Stimulated activated memory B cell treated with anti-CD40 and anti-IgM and Interleukin-4, amounts not matched to agents 10 μg/mL and 1 μg/mL and 100 μg/mL, for 72 hours (primary cell): ENCODE results near the gene SMIM44.

ENCODE experiments used
- ATAC-seq: fragments of 150-1000 bp; cut with Tn5 transposase; 2 replicates; pipeline ENCODE4 v1.10.0; 2021
- H3K27ac Mint-ChIP-seq: one replicate; pipeline ENCODE4 v1.8.0; 2022; ENCODE audit warnings: mild to moderate bottlenecking, mixed read lengths
- H3K27me3 Mint-ChIP-seq: one replicate; pipeline ENCODE4 v1.8.0; 2022; ENCODE audit warnings: mixed read lengths
- H3K36me3 Mint-ChIP-seq: one replicate; pipeline ENCODE4 v1.8.0; 2022; ENCODE audit warnings: mixed read lengths
- H3K4me1 Mint-ChIP-seq: one replicate; pipeline ENCODE4 v1.8.0; 2022; ENCODE audit warnings: mixed read lengths
- H3K4me3 Mint-ChIP-seq: one replicate; pipeline ENCODE4 v1.8.0; 2022; ENCODE audit warnings: mild to moderate bottlenecking, moderate library complexity, mixed read lengths
- H3K9me3 Mint-ChIP-seq: one replicate; pipeline ENCODE4 v1.8.0; 2022; ENCODE audit warnings: mixed read lengths

The SMIM44 gene

GRCh38 chr19:3522421-3523360 is 39.5 kb upstream of the SMIM44 start:
- no peaks in the 10 kb centered on the region for H3K27me3 Mint-ChIP-seq
- peaks cover 23% of the 10 kb centered on the region for H3K4me1 Mint-ChIP-seq
- no peaks in the 10 kb centered on the region for H3K9me3 Mint-ChIP-seq
- no peak overlapping the region for H3K4me3 Mint-ChIP-seq
- no peak for ATAC-seq
- H3K27ac Mint-ChIP-seq: no peak overlapping the region
- peaks cover 31% of the 10 kb centered on the region for H3K36me3 Mint-ChIP-seq

GRCh38 chr19:3521104-3521445 is 37.8 kb upstream of the SMIM44 start:
- Mint-ChIP-seq H3K36me3 (peaks cover 24% of the 10 kb centered on the region), H3K9me3 (no peaks in the 10 kb centered on the region), H3K27me3 (no peaks in the 10 kb centered on the region), H3K4me1 (peaks cover 35% of the 10 kb centered on the region), H3K4me3 (no peak overlapping the region), H3K27ac (no peak overlapping the region)
- no peak for ATAC-seq

GRCh38 chr19:3520166-3521103 is 37.2 kb upstream of the SMIM44 start:
- H3K27ac Mint-ChIP-seq: peak overlapping the region; percentile 66
- H3K4me1 Mint-ChIP-seq: peaks cover 42% of the 10 kb centered on the region
- no peak for ATAC-seq
- H3K36me3 Mint-ChIP-seq: peaks cover 24% of the 10 kb centered on the region
- H3K9me3 Mint-ChIP-seq: no peaks in the 10 kb centered on the region
- no peak overlapping the region for H3K4me3 Mint-ChIP-seq
- H3K27me3 Mint-ChIP-seq: no peaks in the 10 kb centered on the region

GRCh38 chr19:3519126-3519525 is 35.9 kb upstream of the SMIM44 start:
- no peak for ATAC-seq
- peak overlapping the region; percentile 66 for H3K27ac Mint-ChIP-seq
- H3K9me3 Mint-ChIP-seq: no peaks in the 10 kb centered on the region
- peaks cover 52% of the 10 kb centered on the region for H3K4me1 Mint-ChIP-seq
- H3K27me3 Mint-ChIP-seq: no peaks in the 10 kb centered on the region
- H3K4me3 Mint-ChIP-seq: no peak overlapping the region
- H3K36me3 Mint-ChIP-seq: peaks cover 26% of the 10 kb centered on the region

DNA sequence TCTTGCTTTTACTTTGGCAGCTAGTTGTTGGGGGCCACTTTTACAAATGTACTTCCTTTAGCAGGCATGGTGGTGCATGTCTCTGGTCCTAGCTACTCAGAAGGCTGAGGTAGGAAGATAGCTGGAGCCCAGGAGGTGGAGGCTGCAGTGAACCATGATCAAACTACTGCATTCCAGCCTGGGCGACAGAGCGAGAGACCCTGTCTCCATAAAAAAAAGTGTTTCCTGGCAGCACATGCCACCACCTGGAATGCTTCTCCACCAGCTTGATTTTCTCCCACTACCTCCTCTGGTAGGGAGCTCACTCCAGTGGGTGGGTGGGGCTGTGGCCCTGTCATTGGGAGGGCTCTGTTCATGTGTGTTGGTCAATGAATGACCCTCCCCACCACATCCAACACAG is 35.4 kb upstream of the SMIM44 start:
- Mint-ChIP-seq H3K4me1 (peaks cover 56% of the 10 kb centered on the region), H3K4me3 (no peak overlapping the region), H3K9me3 (no peaks in the 10 kb centered on the region), H3K27ac (peak overlapping the region; percentile 66), H3K36me3 (peaks cover 23% of the 10 kb centered on the region), H3K27me3 (no peaks in the 10 kb centered on the region)
- no peak for ATAC-seq

- Mint-ChIP-seq H3K9me3 (no peaks in the 10 kb centered on the region), H3K27ac (peak overlapping the region; percentile 66), H3K27me3 (no peaks in the 10 kb centered on the region), H3K4me3 (no peak overlapping the region), H3K4me1 (peaks cover 60% of the 10 kb centered on the region), H3K36me3 (peaks cover 19% of the 10 kb centered on the region)
- no peak for ATAC-seq
Observed at GRCh38 chr19:3518255-3518654, 35.0 kb upstream of the SMIM44 start.

DNA sequence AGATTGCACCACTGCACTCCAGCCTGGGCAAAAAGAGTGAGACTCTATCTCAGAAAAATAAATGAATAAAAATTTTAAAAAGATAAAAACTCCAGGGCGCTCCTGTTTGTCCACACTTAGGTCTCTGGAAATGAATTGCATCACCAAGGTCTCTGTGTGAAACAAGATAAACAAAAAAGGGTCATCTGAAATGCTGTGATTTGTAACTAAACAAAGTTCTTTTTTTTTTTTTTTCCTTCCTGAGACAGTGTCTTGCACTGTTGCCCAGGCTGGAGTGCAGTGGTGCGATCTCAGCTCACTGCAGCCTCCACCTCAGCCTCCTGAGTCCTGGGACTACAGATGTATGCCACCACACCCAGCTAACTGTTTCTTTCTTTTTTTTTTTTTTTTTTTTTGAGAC is 34.4 kb upstream of the SMIM44 start:
- no peak overlapping the region for H3K4me3 Mint-ChIP-seq
- no peaks in the 10 kb centered on the region for H3K27me3 Mint-ChIP-seq
- no peak for ATAC-seq
- H3K4me1 Mint-ChIP-seq: peaks cover 60% of the 10 kb centered on the region
- H3K9me3 Mint-ChIP-seq: no peaks in the 10 kb centered on the region
- H3K36me3 Mint-ChIP-seq: peaks cover 18% of the 10 kb centered on the region
- H3K27ac Mint-ChIP-seq: no peak overlapping the region

GRCh38 chr19:3516675-3517207 is 33.5 kb upstream of the SMIM44 start:
- Mint-ChIP-seq H3K36me3 (peaks cover 13% of the 10 kb centered on the region), H3K27me3 (no peaks in the 10 kb centered on the region), H3K4me3 (peak overlapping the region; percentile 28), H3K4me1 (peaks cover 59% of the 10 kb centered on the region), H3K27ac (peak overlapping the region; percentile 87), H3K9me3 (no peaks in the 10 kb centered on the region)
- ATAC-seq: peak; percentile 93

- Mint-ChIP-seq H3K27me3 (no peaks in the 10 kb centered on the region), H3K4me1 (peaks cover 63% of the 10 kb centered on the region), H3K27ac (peak overlapping the region; percentile 87), H3K9me3 (no peaks in the 10 kb centered on the region), H3K36me3 (peaks cover 13% of the 10 kb centered on the region), H3K4me3 (no peak overlapping the region)
- ATAC-seq: no peak
Observed at GRCh38 chr19:3515891-3516422, 32.7 kb upstream of the SMIM44 start.

DNA sequence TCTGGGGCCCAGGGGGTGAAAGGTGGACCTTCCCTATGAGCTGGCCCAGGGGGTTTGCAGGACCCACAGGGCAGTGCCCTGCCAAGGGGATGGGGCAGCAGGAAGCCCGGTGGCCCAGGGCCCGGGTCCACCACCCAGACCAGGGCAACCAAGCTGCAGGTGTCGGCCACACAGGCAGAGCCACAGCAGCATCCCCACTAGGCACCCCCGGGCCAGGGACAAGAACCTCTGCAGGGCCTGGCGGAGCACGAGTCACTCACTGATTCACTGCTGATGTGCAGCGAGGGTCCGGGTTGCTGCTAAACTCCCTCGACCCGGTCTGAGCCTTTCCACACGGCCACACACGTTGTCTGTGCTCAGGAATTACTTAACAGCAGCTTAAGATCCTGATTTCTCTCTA is 31.7 kb upstream of the SMIM44 start:
- ATAC-seq: no peak
- peaks cover 71% of the 10 kb centered on the region for H3K4me1 Mint-ChIP-seq
- H3K9me3 Mint-ChIP-seq: no peaks in the 10 kb centered on the region
- H3K36me3 Mint-ChIP-seq: peaks cover 15% of the 10 kb centered on the region
- H3K27me3 Mint-ChIP-seq: no peaks in the 10 kb centered on the region
- no peak overlapping the region for H3K4me3 Mint-ChIP-seq
- no peak overlapping the region for H3K27ac Mint-ChIP-seq

DNA sequence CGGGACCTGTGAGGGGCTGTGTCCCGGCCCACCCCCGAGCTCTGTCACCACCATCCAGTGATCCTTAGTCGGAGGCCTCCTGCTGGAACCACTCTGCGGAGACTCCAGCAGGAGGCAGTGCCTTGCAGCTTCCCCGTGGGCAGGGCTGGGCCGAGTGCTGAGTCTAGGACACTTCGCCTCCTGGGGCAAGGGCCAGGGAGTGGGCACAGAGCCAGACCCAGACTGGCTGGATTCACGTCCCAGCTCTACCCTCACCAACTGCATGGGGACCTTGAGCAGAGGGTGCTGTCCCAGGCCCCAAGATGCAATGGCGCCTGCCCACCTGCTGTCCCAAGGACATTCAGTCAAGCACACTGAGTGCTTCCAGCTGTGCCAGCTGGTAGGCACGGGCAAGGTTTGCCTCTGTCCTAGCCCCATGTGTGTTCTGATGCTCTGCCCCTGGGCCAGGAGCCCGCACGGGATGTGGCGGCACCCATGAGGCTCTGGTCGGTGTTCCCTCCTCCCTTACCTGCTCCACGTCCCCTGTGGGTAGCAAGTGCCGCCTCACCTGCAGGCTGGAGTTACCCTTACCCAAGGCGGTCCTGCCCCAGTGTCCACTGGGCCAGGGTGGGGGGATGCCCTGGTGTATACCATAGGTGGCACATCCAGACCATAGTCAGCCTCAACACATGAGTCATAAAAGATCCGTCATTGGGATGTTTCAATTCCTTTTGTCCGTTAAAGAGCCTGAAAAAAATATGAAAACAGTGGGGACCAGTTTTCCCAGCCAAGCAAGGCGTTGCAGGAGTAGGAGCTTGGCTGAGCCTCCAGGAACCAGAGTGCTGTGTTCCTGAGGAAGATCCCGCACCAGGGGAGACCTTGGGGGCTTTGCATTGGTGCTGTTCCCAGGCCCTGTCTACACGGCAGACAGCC is 30.2 kb upstream of the SMIM44 start:
- Mint-ChIP-seq H3K9me3 (no peaks in the 10 kb centered on the region), H3K36me3 (peaks cover 26% of the 10 kb centered on the region), H3K4me3 (no peak overlapping the region), H3K27ac (no peak overlapping the region), H3K27me3 (no peaks in the 10 kb centered on the region), H3K4me1 (peaks cover 74% of the 10 kb centered on the region)
- ATAC-seq: no peak

DNA sequence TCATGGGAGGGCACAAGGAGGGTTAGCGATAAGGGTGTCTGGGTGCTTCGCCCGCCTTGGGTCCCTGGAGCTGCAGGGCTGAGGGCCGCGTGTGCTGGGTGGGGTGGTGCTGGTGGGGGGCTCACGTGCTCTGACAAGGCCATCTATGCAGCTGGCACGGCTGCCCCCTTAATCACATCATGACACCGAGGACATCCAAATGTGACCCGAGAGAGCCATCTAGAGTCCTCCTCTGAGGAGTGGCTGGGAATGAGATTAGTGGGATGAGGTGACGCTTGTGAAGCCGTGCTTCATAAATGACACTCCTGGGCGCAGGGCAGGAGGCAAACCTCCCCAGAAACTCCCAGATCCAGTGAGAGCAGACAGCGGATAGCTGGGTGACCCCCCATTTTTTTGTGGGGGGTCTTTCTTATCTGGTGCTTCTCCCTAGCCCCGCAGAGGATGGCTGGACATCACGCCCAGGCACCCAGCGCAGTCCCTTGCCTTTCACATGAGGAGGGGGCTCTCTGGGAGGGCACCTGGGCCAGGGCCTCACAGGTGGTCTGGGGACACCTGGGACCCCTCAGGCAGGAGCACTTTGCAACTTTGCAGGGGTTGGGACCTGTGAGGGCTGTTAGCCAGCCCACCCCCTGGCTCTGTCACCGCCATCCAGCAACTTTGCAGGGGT is 29.5 kb upstream of the SMIM44 start:
- Mint-ChIP-seq H3K27ac (no peak overlapping the region), H3K4me3 (no peak overlapping the region), H3K4me1 (peaks cover 75% of the 10 kb centered on the region), H3K9me3 (no peaks in the 10 kb centered on the region), H3K27me3 (no peaks in the 10 kb centered on the region), H3K36me3 (peaks cover 26% of the 10 kb centered on the region)
- ATAC-seq: no peak

DNA sequence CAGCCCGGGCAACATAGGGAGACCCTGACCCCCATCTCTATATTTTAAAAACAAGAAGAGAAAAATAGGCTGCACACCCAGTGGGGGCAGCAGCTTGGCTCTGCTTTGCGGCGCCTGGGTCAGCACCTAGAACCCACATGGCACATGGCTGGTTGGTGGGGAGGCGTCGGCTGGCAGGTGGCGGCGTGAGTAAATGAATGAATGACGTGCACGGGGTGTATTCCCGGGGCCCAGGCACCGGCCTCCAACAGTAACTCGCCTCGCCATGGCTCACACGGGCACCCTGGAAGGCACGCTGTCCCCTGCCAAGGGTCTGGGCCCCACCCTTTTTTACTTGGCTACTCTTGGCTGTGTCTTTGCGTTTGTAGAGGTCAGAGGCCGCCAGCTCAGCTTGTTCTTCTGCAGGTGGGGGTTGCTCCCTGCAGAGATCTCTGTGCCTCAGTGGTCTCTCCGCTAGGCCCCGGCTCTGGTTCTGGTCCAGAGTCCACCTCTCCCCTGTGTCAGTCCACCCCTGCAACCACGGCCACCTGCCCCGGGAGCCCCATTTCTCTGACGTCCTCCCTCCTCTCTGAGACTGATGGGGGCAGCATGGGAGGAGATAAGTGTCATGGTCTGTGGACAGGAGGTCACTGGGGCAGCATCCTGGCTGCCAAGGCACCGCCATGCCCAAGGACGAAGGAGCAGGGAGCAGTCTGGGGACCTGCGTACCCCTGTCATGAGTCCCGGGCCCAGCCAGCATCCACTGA is 28.4 kb upstream of the SMIM44 start:
- H3K9me3 Mint-ChIP-seq: no peaks in the 10 kb centered on the region
- no peak overlapping the region for H3K4me3 Mint-ChIP-seq
- no peak overlapping the region for H3K27ac Mint-ChIP-seq
- no peak for ATAC-seq
- peaks cover 26% of the 10 kb centered on the region for H3K36me3 Mint-ChIP-seq
- H3K27me3 Mint-ChIP-seq: no peaks in the 10 kb centered on the region
- peaks cover 79% of the 10 kb centered on the region for H3K4me1 Mint-ChIP-seq
